ENCODE measurements around the gene RACGAP1.
A peak's percentile ranks its signal among the peaks of the same experiment; 100 is the strongest.

The RACGAP1 gene

GRCh38 chr12:49953151-49953550 lies 72.1 kb downstream of the RACGAP1 start:
- DNase-seq: no peak

DNA sequence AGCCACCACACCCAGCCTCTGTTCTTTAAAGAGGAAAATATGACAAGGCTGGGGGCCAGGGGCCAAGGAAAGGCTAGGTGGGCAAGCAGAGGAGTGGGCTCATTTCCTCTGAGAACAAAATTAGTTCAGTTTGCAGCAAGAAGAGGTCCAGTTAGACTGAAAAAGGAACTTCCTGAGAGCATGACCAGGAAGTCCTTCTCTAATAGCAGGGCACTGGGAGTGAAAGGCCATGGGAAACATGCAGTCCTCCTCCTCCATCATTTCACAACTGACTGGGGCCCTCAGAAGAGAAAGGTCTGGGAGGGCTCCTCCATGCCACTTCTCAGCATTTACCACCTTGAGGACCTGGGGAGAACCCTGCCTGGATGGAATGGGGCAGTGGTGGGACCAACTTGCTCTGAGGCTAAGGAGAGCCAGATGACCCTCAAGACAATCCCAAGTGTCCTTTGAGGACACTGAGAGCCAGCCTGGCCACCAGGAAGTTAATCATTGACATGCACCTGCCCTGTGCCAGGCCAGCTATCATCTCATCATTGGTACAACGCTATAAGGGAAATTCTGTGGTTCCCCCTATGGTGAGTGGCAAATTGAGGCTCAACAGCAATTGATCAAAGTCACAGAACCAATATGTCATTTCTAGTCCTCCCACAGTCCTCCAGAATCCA lies 72.8 kb downstream of the RACGAP1 start:
- DNase-seq: no peak

- no peak for DNase-seq
Measured at GRCh38 chr12:49951411-49952240, 73.7 kb downstream of the RACGAP1 start.

DNA sequence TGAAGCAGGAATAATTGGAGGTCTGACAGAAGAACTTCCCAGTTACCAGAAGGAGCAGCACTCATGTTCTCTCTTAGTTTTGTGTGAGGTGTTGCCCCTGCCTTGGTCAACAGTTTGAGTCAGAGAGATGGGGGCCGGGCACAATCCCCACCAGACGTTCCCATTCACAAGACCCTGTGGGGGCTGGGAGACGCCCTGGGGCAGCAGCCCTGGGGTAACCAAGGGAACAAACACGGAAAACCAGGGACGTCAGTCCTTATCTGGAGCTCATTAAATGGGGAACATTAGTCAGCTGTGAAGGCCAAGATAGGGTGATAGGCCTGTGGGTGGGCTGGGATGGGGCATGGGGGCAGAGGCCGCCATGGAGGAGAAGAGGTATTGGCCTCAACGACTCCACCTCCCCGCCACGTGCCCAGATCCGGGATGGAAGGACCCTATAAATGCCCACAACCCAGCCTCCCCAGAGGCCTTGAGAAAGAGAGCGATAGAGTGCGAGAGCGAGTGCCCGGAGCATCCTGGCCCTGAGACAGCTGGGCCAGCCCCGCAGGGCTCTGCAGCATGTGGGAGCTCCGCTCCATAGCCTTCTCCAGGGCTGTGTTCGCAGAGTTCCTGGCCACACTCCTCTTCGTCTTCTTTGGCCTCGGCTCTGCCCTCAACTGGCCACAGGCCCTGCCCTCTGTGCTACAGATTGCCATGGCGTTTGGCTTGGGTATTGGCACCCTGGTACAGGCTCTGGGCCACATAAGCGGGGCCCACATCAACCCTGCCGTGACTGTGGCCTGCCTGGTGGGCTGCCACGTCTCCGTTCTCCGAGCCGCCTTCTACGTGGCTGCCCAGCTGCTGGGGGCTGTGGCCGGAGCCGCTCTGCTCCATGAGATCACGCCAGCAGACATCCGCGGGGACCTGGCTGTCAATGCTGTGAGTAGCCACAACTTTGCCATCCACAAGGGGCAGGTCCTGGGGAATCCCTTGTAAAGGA lies 74.7 kb downstream of the RACGAP1 start, which contains the start of gene AQP2:
Gene AQP2, plus strand, starts transcription at position 465 of the 979 bp plus-strand sequence. Its CDS starts 94 bp downstream, at position 559.
- DNase-seq: no peak

GRCh38 chr12:49949866-49950265 lies 75.4 kb downstream of the RACGAP1 start:
- DNase-seq: no peak

- no peak for DNase-seq
Measured at GRCh38 chr12:49948866-49949845, 76.1 kb downstream of the RACGAP1 start.

DNA sequence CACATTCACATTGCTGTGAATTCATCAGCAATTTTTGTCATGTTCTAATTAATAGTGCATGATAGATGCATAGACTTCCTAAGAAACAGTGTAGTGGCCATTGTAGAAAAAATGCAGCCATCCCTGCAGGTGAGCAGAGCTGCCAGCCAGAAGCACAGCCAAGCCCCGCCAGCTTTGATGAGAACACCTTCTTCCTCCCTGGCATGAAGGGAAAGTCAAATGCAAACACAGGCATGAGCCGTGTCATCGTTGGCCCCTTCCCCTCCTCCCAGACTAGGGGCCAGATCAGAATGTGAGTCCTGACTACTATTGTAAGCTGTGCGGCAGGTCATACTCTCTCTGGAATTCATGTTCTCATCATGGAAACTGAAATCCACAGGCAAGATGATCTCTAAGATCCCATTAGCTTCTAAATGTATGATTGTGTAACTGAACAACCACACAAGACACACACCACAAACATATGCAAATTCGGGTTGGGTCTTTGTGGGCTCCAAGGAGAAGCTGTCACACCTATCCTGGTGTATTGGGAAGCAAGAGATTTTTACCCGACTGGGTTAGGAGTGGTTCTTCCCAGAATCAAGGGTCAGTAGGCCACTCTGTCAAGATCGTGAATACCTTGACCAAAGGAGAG lies 77.6 kb downstream of the RACGAP1 start:
- DNase-seq: no peak

DNA sequence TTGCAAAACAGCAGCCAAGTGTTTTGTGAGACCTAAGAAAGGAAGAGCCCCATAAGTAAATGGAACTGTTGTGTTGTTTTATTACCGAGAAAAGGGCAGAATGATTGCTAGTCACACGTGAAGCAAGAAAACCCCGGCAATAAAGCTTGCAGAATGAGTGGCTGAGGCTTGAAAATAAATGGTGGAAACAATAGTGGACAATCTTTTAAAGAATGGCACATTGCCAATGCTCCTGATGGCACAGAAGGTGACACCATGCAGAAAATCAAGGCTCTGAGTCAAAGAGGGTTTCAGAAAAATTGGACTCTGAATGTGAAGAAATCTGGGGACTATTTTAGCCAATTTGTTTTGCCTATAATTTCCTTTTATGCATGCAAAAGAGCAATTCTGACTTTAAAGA lies 78.8 kb downstream of the RACGAP1 start:
- no peak for DNase-seq

DNA sequence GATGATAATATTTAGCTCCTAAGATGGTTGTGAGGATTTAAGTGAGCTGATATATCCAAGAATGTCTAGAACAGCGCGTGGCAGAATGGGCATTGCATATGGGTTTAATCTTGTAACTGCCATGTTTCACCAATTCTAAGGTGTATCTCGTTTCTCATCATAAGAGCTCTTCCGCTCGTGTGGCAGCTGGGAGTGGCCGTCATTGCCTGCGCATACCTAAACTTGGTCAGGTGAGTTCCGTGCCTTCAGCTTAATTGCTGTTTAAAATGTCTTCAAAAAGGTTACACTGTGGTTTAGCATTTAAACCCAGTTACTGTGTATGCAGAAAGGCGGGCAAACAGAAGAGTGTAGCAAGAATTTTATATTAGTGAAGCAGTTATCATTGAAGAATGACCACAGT lies 79.2 kb downstream of the RACGAP1 start:
- no peak for DNase-seq

DNA sequence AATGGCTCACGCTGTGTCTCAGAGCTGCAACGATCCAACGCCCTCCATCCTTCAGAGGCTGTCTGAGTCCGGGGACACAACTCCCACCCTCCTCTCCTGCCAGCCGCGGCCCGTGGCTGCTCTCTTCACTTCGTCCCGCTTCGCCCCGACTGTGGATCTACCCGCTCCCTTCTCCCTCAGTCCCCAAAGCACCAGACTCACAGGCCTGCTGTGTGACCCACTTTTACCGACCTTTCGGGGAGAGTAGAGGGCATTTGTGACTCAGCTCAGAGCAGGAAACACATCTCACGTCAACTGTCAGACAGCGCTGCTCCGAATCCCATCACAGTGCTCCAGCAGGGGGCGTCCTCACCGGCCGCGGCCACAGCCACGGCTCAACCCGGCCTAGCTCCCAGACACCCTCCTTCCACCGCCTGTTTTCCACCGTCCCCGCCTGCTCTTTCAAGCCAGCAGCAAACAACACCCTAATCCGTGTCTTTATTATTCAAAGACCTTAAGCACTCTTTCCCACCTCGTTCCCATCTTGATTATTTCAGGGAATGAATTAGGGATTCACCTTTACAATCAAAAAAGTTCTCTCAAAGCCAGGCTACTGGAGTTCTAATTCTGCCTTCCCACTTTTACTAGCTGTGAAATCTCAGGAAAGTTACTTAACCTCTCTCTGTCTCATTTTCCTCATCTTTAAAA lies 79.8 kb downstream of the RACGAP1 start:
- DNase-seq: peak; percentile 87

GRCh38 chr12:49944718-49945117 lies 80.6 kb downstream of the RACGAP1 start:
- no peak for DNase-seq

GRCh38 chr12:49944046-49944445 lies 81.2 kb downstream of the RACGAP1 start:
- DNase-seq: no peak

DNA sequence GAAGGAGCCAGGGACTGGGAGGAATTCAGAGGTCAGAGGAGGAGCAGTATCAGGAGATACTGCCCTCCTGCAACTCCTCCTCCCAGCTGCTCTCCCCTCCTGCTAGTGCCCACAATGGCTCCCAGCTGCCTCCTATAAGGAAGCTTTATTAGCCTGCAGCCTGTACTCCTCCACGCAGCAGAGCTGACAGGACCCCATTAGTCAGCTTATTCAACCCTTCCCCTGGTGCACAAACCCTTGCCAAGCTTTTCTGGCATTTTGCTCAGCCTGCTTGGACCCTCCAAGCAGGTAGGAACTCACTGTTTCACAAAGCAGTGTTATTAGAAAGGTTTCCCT lies 81.7 kb downstream of the RACGAP1 start:
- DNase-seq: no peak

DNA sequence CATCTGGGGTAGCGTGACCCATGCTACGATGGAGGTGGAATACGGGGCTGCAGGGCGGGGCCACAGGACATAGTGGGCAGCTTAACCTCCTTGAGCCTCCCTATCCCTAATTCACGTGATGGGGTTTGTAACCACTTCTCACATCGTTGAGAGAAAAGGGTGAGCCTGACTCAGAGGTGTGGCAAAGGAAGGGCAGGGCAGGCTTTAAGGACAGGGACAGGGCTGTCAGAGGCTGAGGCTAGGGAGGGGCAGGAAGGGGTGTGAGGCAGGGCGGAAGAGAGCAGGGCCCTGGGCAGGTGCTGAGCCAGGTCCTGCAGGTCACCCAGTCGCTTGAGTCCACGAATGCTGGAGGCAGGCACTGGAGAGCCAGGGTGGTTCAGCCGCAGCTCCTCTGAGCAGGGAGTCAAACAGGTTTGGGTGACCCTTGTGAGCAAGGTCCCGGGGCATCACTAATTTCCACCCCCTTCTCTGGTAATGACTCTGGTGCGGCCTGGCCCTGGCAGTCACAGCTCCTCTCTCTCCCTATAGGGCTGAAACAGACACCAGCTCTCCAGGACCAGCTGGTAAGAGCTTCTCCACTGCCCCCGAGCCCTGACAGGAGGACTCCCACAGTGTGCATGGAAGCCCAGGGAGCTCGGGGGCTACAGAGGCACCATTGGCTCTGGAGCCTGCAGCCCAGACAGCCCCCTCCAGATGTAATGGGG lies 82.2 kb downstream of the RACGAP1 start:
- DNase-seq: no peak

- no peak for DNase-seq
Measured at GRCh38 chr12:49942512-49942893, 82.8 kb downstream of the RACGAP1 start.

DNA sequence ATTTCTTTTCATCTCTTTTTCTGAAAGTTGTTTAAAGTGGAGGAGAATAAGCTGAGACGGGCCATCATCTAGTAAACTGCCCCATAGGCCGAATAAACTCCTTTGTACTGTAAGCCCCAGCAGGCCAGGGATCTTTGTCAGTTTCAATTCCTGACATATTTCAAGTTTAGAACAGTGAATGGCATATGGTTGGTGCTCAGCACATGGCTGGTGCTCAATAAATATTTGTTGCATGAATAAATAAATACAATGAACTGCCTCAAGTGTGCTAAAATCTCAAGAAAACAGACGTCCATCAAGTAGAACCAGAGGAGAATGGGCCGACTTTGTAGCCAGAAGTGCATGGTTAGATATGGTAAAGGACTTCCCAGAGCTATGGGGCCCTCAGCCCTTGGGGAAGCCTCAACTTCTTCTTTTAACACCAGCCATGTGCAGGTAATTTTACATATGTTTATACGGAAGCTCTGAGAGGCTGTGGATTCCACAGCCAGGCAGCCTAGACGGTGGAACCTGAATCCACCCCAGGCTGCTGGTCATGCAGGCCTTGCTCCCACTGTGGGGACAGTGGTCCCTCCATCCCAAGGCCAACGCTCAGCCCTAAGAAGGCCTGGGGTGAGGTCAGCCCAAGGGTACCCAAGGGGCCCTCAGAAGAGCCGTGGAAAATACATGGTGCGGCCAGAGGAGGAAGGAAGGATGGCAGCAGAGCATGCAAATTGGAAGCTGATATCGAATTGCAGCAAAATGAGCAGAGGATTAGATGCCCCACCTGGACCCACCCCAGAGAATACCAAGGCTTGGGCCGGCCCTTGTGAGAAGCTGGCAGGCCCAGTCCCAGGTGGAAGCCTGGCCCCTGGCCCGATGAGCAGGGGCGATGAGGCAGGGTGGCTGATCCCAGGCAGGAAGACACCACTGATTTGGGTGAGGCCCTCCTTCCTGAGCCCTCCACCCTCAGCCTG lies 83.5 kb downstream of the RACGAP1 start:
- DNase-seq: no peak

DNA sequence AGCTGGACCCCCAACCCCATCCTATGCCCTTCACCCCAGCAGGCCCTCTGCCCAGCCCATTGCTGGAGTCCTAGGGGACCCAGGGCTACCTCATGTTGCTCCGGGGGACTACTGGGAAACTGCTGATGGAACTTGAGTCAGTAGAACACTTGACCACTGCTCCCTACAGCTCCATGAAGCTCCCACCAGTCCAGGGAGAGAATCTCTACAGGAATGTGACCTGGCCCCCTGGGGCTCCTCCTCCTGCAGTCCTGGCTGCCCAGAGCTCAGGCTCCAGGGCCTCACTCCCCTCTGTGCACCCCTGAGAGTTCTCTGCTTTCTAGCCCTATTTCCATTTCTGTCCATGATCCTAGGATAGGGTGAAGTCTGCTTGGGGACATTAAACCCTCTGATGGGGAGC lies 85.6 kb downstream of the RACGAP1 start:
- DNase-seq: no peak

DNA sequence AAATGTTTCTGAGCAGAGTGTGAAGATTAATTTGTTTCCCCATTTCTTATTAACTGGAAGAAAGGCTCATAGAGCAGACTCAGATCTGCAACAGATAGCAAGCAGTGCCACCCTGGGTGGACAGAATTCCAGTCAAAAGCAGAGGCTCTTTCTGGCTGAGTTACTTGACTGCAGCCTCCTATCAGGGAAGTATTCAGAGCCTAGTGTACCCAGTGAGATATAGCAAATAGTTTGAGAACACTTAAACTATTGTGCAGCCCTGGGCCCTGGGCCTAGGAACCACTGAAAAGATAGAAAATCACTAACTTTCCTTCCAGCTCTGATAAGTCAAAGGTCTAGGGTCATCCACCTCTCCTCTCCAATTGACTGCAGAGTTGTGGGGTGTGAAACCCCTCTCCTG lies 86.0 kb downstream of the RACGAP1 start:
- no peak for DNase-seq
